NCI-H526 treated with DMSO at 0.1 percent for 48 hours (cell line): ENCODE data around the gene DCBLD2.

ENCODE experiments used
- DNase-seq: peaks from one replicate; lab custom pipeline; 2025; lab: John Stamatoyannopoulos, UW

The DCBLD2 gene

GRCh38 chr3:98791341-98792325 is 109.9 kb downstream of the DCBLD2 start:
- no peak for DNase-seq

GRCh38 chr3:98788651-98789050 is 112.8 kb downstream of the DCBLD2 start:
- no peak for DNase-seq

- DNase-seq: no peak
Observed at GRCh38 chr3:98787181-98787580, 114.3 kb downstream of the DCBLD2 start.

GRCh38 chr3:98786364-98787006 is 115.0 kb downstream of the DCBLD2 start:
- no peak for DNase-seq

DNA sequence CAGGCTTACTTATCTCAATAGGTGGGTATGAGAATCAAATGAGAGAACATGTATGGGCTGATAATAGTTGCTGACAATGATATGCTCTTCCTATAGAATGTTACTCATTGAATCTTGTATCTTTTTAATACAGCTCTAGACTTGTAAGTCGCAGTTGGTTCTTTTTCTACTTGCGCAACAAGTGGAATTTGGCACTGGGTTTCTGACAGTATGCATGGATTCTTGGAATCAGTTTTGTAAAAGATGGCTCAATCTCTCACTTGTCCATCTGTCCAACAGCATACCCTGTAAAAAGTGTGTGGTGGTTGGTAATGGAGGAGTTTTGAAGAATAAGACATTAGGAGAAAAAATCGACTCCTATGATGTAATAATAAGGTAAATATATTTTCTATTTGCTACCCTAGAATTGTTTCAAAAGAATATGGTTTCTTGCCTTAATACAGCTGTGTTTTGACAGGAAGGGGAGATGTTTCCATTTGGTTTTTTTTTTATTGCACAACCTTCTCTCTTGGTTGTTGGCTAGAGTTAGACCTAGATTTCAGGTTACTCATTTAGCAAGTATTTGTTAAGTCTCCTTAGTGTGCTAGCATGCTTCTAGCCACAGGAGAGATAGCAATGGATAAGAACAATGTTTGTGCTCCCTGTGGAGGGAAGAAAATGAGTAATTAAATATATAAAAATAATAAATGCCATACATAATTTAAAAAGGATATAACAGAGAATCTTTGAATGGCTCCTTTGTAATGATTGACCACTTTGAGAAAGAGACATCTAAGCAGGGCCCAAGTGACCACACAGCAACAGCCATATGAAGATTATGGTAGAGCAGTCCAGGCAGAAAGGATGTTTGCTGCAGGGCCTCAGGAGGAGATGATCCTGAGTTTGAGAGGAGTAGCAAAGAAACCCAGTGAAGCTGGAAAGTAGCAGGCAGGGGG is 116.6 kb downstream of the DCBLD2 start:
- no peak for DNase-seq

DNA sequence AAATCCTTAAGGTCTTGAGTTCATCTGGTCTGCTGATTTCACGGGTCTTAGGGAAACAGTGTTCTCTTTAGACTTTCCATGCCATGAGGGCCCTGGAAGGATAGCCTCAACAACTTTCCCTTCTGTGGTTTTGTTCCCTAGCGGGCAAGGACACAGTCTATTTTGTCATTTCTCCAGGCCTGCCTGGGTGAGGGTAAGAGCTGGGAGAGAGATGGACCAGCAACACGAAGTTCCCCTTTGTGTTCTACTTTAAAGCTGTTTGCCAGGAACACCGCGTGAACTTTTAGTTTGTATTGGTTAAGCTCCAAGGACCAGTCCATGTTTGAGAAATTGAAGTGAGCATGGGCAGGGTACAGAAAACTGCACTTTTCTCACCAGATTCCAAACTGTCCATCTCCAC is 117.5 kb downstream of the DCBLD2 start:
- no peak for DNase-seq

DNA sequence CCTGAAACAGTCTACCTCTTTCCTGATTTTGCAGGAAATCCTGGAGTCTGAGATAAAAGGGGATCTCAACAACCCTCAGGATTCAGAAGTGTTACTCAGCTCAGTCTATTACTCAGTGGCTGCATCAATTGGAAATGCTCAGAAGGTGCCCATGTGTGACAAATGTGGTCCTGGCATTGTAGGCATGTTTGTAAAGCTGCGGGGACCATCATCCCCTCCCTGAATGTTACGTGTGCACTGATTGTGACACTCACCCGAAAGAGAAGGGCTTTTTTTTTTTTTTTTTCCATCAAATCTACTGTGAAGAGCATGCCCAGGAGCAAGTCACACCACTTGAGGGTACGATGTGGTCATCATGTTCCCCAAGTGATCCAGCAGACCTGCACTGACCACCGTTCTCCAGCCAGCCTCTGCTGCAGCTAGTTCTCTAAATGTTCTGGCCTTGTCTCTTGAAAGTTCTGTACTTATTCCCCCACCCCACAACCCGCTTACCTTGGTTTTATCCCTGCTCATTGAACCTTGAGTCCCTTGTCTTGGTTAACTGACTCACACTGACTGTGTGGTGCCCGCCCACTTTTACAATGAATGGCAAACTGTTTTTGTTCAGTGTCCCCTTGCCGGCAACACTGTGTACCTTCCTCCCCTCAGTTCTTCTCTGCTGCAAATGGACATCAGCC is 118.5 kb downstream of the DCBLD2 start:
- no peak for DNase-seq

- no peak for DNase-seq
Observed at GRCh38 chr3:98780343-98780742, 121.2 kb downstream of the DCBLD2 start.

GRCh38 chr3:98779541-98780335 is 121.8 kb downstream of the DCBLD2 start:
- DNase-seq: no peak

DNA sequence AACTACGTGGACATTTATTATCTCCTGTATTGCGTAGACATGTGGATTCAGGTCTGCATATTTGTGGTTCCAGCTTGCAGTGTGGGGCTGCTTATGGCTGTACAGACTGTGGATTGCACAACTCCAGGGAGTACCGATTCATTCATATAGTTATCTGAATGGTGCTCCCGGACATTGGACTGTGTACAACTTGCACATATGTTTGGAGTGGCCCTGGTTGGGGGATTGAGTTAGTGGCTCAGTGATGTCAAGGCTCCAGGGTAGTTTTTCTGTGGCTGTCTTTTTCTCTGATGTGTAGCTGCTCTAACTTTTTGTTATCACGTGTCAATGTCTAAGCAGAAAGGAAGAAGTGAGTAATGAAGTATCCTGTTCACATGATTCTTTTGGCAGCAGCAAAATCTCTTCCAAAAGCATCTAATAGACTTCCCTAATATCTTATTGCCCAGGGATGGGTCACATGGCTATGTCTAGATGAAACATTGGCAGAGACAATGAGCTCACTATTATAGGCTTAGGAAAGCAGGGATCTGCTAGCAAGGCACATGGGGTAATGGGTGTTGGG is 122.6 kb downstream of the DCBLD2 start:
- DNase-seq: no peak

GRCh38 chr3:98778383-98778782 is 123.1 kb downstream of the DCBLD2 start:
- no peak for DNase-seq

DNA sequence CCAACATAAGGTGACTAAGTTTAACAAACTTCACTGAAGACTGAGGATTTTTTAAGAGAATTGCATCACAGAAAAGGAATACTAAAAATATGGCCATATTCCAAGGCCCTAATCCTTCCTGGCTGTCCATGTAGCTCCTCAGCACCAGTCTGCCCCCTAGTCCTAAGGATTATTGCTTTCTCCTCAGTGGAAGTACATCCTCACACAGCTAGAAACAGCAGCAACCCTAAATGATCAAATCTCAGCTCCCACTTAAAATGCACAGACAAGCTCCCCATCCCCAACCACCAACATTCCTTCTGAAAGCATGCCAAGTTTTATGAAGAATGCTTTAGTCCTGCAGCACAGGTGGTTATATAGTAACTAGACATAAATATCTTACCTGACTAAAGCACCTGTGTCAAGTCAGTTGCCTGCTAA is 123.7 kb downstream of the DCBLD2 start:
- DNase-seq: no peak

GRCh38 chr3:98777286-98777685 is 124.2 kb downstream of the DCBLD2 start:
- no peak for DNase-seq

DNA sequence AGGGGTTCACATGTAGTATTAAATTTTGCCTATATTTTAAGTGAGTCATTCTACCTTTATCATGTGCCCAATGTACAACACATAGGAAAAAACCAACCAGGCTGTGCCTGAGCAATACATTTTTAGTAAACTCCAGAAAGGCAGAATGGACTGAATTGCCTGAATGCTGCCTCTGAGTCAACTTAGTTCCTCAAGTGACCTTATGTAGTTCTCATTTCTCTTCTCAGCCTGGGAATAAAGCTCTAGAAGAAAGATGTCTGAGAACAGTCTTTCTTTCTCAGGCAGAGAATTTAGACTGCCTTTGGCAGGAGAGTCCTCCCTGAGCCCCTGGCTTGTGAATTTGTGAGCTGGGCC is 125.4 kb downstream of the DCBLD2 start:
- no peak for DNase-seq

- no peak for DNase-seq
Observed at GRCh38 chr3:98775459-98776139, 125.9 kb downstream of the DCBLD2 start.

DNA sequence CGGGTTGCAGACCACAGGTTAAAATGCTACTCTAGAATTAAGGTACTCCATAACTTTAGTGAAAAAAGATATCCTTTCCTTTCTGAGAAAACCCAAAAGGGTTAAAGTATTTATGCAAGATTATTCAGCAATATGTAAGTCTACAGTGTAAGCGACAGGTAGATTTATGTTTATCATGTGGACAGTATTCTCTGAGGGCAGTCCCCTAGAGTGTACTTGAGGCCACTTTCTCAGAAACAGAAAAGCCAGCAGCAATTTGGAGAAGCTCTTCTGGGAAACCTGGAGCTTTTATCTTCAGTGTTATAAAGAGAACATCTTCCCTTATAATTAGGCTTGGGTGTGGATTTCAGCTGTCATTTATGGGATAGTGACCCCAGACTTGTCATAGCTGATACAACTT is 129.5 kb downstream of the DCBLD2 start:
- DNase-seq: no peak

GRCh38 chr3:98770261-98771039 is 131.0 kb downstream of the DCBLD2 start:
- no peak for DNase-seq

GRCh38 chr3:98769448-98769847 is 132.0 kb downstream of the DCBLD2 start:
- no peak for DNase-seq

GRCh38 chr3:98768961-98769360 is 132.5 kb downstream of the DCBLD2 start:
- no peak for DNase-seq
